ACC112 (cell line): Measurements from ENCODE around the gene RASGRP3.

Source experiments
- H2AFZ ChIP-seq: fragments of 200-600 bp; sonication (generic); one replicate; pipeline ENCODE4 v1.6.0; 2017; ENCODE audit warnings: antibody characterized with exemption, low read length; ENCODE audit not compliant: unreplicated experiment
- H3K27ac ChIP-seq: fragments of 200-600 bp; sonication (generic); 2 replicates; pipeline ENCODE4 v1.5.1; 2014; ENCODE audit warnings: low read depth, mild to moderate bottlenecking, antibody characterized with exemption, low read length, moderate library complexity
- H3K27me3 ChIP-seq: fragments of 200-600 bp; sonication (generic); 2 replicates; pipeline ENCODE4 v1.6.1; 2014; ENCODE audit warnings: mild to moderate bottlenecking, antibody characterized with exemption, low read length, moderate library complexity, mixed read lengths; ENCODE audit not compliant: insufficient read depth
- H3K36me3 ChIP-seq: fragments of 200-600 bp; sonication (generic); 2 replicates; pipeline ENCODE4 v1.6.1; 2016; ENCODE audit warnings: mild to moderate bottlenecking, antibody characterized with exemption, low read length, moderate library complexity, mixed read lengths; ENCODE audit not compliant: insufficient read depth
- H3K4me1 ChIP-seq: fragments of 200-600 bp; sonication (generic); one replicate; pipeline ENCODE4 v1.6.1; 2016; ENCODE audit warnings: low read length, mixed read lengths; ENCODE audit not compliant: insufficient read depth, unreplicated experiment, control insufficient read depth
- H3K4me3 ChIP-seq: fragments of 200-600 bp; sonication (generic); 2 replicates; pipeline ENCODE4 v1.5.1; 2014; ENCODE audit warnings: mild to moderate bottlenecking, low read depth, low read length
- H3K79me2 ChIP-seq: fragments of 200-600 bp; sonication (generic); one replicate; pipeline ENCODE4 v1.6.0; 2016; ENCODE audit warnings: low read length; ENCODE audit not compliant: control insufficient read depth, unreplicated experiment, insufficient read depth

RASGRP3 gene, protein sequence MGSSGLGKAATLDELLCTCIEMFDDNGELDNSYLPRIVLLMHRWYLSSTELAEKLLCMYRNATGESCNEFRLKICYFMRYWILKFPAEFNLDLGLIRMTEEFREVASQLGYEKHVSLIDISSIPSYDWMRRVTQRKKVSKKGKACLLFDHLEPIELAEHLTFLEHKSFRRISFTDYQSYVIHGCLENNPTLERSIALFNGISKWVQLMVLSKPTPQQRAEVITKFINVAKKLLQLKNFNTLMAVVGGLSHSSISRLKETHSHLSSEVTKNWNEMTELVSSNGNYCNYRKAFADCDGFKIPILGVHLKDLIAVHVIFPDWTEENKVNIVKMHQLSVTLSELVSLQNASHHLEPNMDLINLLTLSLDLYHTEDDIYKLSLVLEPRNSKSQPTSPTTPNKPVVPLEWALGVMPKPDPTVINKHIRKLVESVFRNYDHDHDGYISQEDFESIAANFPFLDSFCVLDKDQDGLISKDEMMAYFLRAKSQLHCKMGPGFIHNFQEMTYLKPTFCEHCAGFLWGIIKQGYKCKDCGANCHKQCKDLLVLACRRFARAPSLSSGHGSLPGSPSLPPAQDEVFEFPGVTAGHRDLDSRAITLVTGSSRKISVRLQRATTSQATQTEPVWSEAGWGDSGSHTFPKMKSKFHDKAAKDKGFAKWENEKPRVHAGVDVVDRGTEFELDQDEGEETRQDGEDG

DNA sequence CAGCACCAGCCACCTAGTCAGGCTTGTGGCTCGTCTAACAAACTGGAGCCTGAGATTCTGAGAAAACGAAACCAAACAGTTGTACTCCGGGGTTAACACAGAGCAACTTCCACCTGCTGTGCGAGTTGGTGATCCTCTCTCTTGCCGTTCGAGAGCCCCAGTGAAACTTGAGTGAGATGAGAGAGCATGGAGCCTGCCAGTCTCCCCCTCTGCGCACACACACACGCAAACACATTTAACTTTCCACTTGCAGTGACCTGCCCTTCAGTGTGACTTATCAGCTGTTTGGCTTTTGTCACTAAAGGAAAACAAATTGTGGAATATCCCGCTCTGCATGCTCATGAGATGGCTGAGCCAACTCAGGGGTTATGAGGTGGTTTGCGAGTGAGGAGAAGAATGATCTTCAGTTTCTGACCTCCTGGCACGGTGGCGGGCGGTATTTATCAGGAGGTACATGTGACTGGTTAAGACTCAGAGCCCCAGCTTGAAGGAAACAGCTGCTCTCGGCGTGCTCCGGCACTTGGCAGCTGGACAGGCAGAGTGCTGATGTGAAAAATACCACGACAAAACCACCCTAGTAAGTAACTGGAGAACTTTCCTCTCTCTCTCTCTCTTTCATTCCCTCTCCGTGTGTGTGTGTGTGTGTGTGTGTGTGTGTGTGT lies at the start of gene RASGRP3:
RASGRP3 (plus strand) TSS at position 519 of the 662 bp plus-strand sequence. CDS start 38,488 bp downstream, outside the sequence.
- H3K36me3 ChIP-seq = no peaks in the 10 kb centered on the region
- H3K4me1 ChIP-seq = peaks cover 8% of the 10 kb centered on the region
- H3K79me2 ChIP-seq = no peaks in the 10 kb centered on the region
- H3K4me3 ChIP-seq = peak within 1 kb of the TSS; percentile 90
- peak within 1 kb of the TSS; percentile 48; the same call in 1 of the 2 replicates for H3K27ac ChIP-seq
- H3K27me3 ChIP-seq = no peaks in the 10 kb centered on the region
- H2AFZ ChIP-seq = peak within 1 kb of the TSS; percentile 71

DNA sequence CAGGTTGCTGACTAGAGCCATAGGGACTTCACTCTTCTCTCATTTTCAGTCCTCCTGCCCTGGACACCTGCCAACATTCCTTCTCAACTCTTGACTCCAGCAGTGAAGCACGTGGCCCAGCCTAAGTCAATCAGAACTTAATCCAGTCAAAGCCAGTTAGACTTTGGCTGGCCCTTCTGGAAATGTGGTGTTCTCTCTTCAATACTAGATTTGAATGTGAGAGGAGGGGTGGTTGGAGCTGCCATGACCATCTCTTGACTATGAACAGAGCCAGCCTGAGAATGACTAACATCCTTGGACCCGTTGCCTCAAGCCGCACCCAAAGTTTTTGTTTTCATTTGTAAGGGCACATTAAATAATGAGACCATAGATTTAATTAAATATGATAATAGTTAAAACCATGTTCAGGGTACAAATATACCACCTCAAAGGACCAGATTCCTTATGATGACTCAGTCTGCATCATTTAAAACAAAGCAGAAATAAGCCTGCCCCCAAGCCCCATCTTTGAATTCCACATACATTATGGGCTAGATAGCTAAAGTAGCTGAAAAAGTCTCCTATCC lies 49.7 kb upstream of the RASGRP3 start:
- Histone ChIP-seq H3K4me1 (peaks cover 30% of the 10 kb centered on the region), H3K36me3 (no peaks in the 10 kb centered on the region), H3K27me3 (no peaks in the 10 kb centered on the region), H3K27ac (peak overlapping the region; percentile 73), H2AFZ (peak overlapping the region; percentile 80), H3K79me2 (no peaks in the 10 kb centered on the region), H3K4me3 (no peak overlapping the region)

DNA sequence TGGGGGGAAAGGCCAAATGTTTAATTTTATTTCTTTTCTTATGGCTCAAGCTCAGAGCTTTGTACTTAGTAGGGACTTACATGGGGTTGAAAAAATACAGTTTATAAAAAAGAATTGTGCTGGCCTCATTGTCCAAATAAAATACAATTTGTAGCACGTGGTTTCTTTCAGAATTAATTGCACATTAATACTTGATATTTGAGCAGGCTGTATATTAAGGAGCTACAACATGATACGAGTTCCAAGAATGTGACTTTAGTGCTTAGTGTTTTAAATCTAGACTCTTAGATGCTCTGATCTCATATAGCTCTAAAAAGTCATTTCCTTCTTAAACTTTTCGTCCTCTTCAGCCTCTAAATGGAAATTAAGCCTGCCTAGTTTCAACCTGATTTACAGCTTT lies 46.4 kb upstream of the RASGRP3 start:
- Histone ChIP-seq H2AFZ (no peak overlapping the region), H3K27me3 (no peaks in the 10 kb centered on the region), H3K27ac (no peak overlapping the region), H3K4me1 (peaks cover 29% of the 10 kb centered on the region), H3K4me3 (no peak overlapping the region), H3K79me2 (no peaks in the 10 kb centered on the region), H3K36me3 (no peaks in the 10 kb centered on the region)

DNA sequence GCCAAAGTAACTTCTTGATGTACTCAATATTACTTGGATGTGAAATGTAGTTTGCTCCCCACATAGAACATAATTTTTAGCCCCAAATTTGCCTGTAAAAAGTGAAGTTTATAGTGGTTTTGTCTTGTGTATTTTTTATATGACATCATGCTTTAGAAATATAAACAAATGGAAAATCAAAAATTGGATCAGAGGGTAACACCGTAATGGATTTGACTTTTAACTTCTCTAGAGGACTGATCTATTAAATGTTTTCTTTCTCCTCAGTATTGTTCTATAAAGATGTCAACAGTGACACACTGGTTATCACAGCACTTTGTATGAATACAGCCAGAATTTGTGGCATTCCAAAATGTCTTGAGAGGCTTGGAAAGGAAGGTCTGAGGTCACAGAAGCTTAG lies 45.6 kb upstream of the RASGRP3 start:
- no peaks in the 10 kb centered on the region for H3K27me3 ChIP-seq
- H2AFZ ChIP-seq = no peak overlapping the region

DNA sequence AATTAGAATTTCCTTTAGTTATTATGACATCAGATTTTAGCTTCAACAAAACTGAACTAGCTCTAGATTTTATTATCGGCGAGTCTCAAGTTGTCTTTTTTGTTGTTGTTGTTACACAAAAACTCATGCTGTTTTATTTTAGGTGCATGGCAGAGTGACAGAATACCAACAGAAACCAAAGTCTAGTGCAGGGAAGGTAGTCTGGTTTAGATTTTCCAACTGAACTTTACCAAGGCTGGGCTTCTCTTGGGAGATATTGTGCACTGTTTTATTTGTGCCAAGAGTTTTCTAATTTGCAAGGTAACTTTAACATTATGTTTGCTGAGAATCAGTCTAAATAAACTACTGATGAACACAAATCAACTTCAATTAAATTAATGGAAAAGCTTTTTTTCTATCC lies 43.6 kb upstream of the RASGRP3 start:
- no peak overlapping the region for H3K27ac ChIP-seq
- H3K36me3 ChIP-seq = no peaks in the 10 kb centered on the region
- no peaks in the 10 kb centered on the region for H3K27me3 ChIP-seq
- no peak overlapping the region for H3K4me3 ChIP-seq
- H2AFZ ChIP-seq = no peak overlapping the region
- no peaks in the 10 kb centered on the region for H3K79me2 ChIP-seq
- H3K4me1 ChIP-seq = peaks cover 24% of the 10 kb centered on the region

More for the DNA sequence above, 45.6 kb upstream of the RASGRP3 start:
- H3K4me3 ChIP-seq = no peak overlapping the region
- no peak overlapping the region for H3K27ac ChIP-seq
- no peaks in the 10 kb centered on the region for H3K79me2 ChIP-seq
- H3K36me3 ChIP-seq = no peaks in the 10 kb centered on the region
- H3K4me1 ChIP-seq = peaks cover 23% of the 10 kb centered on the region

DNA sequence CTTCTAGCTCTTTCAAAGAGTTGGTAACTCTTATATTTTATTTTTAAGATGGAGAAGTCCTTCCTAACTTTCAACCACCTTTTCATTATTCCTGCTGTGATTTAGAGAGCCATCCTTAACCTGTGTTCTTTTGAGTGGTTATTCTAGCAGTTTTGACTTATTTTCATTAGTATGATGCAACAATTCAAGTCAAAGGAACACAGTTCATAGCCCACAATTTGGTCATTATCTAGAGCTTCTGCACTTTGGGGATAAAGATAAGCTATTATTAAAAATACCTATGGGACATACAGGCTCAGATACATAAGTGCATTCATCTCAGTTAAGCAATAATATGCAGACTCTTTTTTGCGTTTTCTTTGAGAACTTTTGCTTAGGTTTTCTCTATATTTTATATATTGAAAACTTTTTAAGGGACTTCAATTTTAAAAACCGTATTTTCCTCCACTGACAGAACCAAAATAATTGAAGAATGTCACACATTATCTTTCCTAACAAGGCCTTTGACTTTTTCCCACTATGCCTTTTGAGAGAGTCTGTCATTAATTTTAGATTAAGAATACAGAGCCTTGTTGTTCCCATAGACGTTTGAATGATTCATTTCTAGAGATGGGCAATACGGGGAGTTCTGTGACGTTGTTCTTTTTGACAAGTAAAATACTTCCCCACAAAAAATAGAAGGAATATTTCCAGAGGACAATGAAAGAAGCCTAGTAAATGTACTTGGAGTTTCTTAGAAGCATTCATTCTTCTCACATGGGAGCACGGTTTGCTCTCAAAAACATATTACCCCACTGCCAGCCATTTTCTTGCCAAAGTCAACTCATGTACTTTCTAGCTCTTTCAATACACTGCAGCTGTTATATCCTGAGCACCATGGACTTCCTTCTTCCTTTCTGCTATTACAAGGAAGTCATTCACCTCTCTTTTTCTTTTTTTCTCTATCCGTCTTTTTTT lies 42.9 kb upstream of the RASGRP3 start:
- Histone ChIP-seq H3K27ac (no peak overlapping the region), H3K79me2 (no peaks in the 10 kb centered on the region), H2AFZ (no peak overlapping the region), H3K4me1 (peaks cover 28% of the 10 kb centered on the region), H3K4me3 (no peak overlapping the region), H3K27me3 (no peaks in the 10 kb centered on the region), H3K36me3 (no peaks in the 10 kb centered on the region)

DNA sequence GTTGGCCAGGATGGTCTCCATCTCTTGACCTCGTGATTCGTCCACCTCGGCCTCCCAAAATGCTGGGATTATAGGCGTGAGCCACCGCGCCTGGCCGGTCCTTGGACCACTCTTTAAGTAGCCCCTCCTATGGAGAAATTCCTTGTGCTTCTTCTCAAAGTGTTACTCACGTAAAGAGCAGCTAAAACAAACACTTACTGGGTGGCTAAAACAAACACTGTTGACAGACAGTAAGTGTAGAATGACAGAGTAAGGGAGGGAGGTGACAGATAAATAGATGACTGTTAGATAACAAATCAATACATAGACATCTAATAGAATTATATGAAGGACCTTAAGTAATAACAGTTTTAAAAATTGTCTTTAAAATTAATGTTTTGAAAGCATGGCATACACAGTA lies 40.9 kb upstream of the RASGRP3 start:
- no peak overlapping the region for H3K4me3 ChIP-seq
- peaks cover 28% of the 10 kb centered on the region for H3K4me1 ChIP-seq

DNA sequence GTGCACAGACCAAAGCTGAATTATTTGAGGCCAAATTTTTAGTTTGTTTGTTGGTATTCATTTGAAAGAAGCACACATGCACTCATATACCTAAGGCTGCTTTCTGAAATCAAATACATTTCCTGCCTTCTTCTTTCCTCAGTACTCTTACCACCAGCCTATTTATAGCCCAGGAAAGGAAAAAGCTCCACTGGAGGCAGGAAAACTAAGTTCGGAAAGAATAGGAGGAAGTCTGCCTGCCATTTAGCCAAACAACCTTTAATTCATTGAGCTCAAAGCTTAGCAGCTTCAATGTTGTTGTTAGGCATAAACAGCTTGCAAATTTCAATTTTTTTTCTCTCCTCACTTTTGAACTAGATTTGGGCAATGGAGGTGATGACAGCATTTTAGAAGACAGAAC lies 40.4 kb upstream of the RASGRP3 start:
- H3K27ac ChIP-seq = 0 out of 2 replicates have a peak overlapping the region, but pooled peaks have one; percentile 76
- no peaks in the 10 kb centered on the region for H3K79me2 ChIP-seq
- peak overlapping the region; percentile 28 for H2AFZ ChIP-seq
- H3K4me3 ChIP-seq = no peak overlapping the region
- H3K27me3 ChIP-seq = no peaks in the 10 kb centered on the region
- peaks cover 24% of the 10 kb centered on the region for H3K4me1 ChIP-seq
- H3K36me3 ChIP-seq = no peaks in the 10 kb centered on the region

More for the DNA sequence above, 40.9 kb upstream of the RASGRP3 start:
- Histone ChIP-seq H3K36me3 (no peaks in the 10 kb centered on the region), H3K27me3 (no peaks in the 10 kb centered on the region), H2AFZ (no peak overlapping the region), H3K27ac (no peak overlapping the region), H3K79me2 (no peaks in the 10 kb centered on the region)

DNA sequence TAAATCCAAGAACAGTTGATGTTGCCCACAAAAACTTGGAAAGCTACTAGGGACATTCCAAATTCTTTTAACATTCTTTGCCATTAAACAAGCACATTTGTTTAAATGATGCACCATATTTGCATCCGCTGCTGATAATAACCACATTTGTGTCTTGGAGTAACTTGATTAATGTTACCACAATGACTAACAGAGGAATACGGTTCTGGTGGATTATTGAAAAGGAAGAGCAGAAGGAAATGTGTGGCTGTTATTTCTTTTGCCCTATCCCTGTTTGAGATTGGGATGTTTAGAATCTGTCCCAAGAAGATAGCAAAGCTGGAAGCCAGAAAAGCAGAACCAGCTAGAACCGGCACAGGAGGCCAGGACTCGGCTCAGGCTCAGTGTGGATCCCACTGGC lies 39.2 kb upstream of the RASGRP3 start:
- Histone ChIP-seq H3K4me1 (peaks cover 24% of the 10 kb centered on the region), H3K36me3 (no peaks in the 10 kb centered on the region), H3K27ac (peak overlapping the region; percentile 76), H2AFZ (peak overlapping the region; percentile 97), H3K79me2 (no peaks in the 10 kb centered on the region), H3K27me3 (no peaks in the 10 kb centered on the region), H3K4me3 (peak overlapping the region; percentile 19; the same call in 1 of the 2 replicates)
